ENCODE data around the gene MRPS6.

Gene MRPS6

DNA sequence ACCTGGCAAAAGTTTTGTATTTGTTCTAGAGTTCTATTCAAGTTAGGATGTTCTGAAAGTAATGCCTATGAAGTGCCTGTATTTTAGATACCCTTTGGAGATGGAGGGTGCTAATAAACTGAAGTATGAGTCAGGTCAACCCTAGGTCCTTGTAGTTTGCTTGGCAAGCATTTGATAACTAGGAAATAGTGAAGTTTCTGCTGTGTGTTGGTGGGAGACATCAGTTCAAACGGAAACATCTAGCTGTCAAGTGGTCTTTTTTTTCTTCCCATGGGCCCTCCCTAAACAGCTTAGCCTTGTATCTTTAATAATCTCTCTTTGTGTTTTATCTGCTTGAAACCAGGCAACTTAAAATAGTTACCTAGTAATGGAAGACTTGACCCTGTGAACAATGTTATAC is 4.5 kb downstream of the MRPS6 start:
- peaks cover 25 to 31% of the 10 kb centered on the region in 2 experiments for H3K4me1 ChIP-seq (ENCODE audit: control insufficient read depth in 1 of 2, insufficient read depth in 1 of 2, low read depth in 1 of 2, low read length in 1 of 2)
- peaks cover under 1% of the 10 kb centered on the region for H3K27me3 ChIP-seq
- peaks cover 3% of the 10 kb centered on the region for H3K36me3 ChIP-seq
- no peak overlapping the region for H3K27ac ChIP-seq
- TF ChIP-seq, protein P1, sequence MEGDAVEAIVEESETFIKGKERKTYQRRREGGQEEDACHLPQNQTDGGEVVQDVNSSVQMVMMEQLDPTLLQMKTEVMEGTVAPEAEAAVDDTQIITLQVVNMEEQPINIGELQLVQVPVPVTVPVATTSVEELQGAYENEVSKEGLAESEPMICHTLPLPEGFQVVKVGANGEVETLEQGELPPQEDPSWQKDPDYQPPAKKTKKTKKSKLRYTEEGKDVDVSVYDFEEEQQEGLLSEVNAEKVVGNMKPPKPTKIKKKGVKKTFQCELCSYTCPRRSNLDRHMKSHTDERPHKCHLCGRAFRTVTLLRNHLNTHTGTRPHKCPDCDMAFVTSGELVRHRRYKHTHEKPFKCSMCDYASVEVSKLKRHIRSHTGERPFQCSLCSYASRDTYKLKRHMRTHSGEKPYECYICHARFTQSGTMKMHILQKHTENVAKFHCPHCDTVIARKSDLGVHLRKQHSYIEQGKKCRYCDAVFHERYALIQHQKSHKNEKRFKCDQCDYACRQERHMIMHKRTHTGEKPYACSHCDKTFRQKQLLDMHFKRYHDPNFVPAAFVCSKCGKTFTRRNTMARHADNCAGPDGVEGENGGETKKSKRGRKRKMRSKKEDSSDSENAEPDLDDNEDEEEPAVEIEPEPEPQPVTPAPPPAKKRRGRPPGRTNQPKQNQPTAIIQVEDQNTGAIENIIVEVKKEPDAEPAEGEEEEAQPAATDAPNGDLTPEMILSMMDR (IDR thresholded peaks at IDR 0.05), result no peak
- no peak overlapping the region for H3K4me3 ChIP-seq (ENCODE audit: low read depth in 1 of 2, low read length in 1 of 2)
- no peaks in the 10 kb centered on the region for H3K9me3 ChIP-seq

- TF ChIP-seq, protein P1 (IDR thresholded peaks at IDR 0.05), result no peak
- peaks cover 3% of the 10 kb centered on the region for H3K36me3 ChIP-seq
- H3K4me1 ChIP-seq (ENCODE audit: control insufficient read depth in 1 of 2, insufficient read depth in 1 of 2, low read depth in 1 of 2, low read length in 1 of 2), result peaks cover 24 to 29% of the 10 kb centered on the region in 2 experiments
- H3K27me3 ChIP-seq, result no peaks in the 10 kb centered on the region
- no peak overlapping the region for H3K27ac ChIP-seq
- no peaks in the 10 kb centered on the region for H3K9me3 ChIP-seq
- H3K4me3 ChIP-seq (ENCODE audit: low read depth in 1 of 2, low read length in 1 of 2), result no peak overlapping the region
Observed at GRCh38 chr21:34078915-34079314, 5.5 kb downstream of the MRPS6 start.

- Histone ChIP-seq H3K4me1 (ENCODE audit: control insufficient read depth in 1 of 2, insufficient read depth in 1 of 2, low read depth in 1 of 2, low read length in 1 of 2) (peaks cover 7 to 13% of the 10 kb centered on the region in 2 experiments), H3K27ac (no peak overlapping the region), H3K36me3 (peaks cover 3% of the 10 kb centered on the region), H3K27me3 (no peaks in the 10 kb centered on the region), H3K4me3 (ENCODE audit: low read depth in 1 of 2, low read length in 1 of 2) (no peak overlapping the region), H3K9me3 (no peaks in the 10 kb centered on the region)
- TF ChIP-seq, protein P1 (IDR thresholded peaks at IDR 0.05), result no peak
Observed at GRCh38 chr21:34080710-34081109, 7.3 kb downstream of the MRPS6 start.

GRCh38 chr21:34082769-34083168 is 9.4 kb downstream of the MRPS6 start:
- Histone ChIP-seq H3K4me1 (ENCODE audit: control insufficient read depth in 1 of 2, insufficient read depth in 1 of 2, low read depth in 1 of 2, low read length in 1 of 2) (no peaks in the 10 kb centered on the region), H3K4me3 (ENCODE audit: low read depth in 1 of 2, low read length in 1 of 2) (no peak overlapping the region), H3K27ac (no peak overlapping the region), H3K36me3 (peaks cover 3% of the 10 kb centered on the region), H3K9me3 (no peaks in the 10 kb centered on the region), H3K27me3 (no peaks in the 10 kb centered on the region)
- TF ChIP-seq, protein P1 (IDR thresholded peaks at IDR 0.05), result no peak

DNA sequence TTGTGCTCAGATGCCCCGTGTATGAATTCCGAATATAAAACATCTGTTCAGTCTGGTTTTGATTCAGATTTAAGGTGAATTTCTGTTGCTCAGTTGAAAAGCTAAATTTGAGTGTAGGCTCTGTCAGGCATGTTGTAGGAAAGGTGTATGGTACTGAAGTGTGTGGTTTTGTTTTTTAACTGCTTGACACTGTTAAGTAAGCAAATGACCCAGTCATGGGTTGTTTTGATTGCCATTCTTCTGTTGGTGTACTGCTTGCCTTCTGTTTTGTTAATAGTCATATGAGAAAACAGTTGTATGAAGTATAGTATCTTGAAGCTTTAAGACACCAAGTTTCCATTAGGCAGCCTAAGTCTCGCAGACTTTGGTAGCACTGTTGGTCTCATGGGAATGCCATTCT is 10.0 kb downstream of the MRPS6 start:
- Histone ChIP-seq H3K27ac (no peak overlapping the region), H3K27me3 (no peaks in the 10 kb centered on the region), H3K9me3 (no peaks in the 10 kb centered on the region), H3K4me3 (ENCODE audit: low read depth in 1 of 2, low read length in 1 of 2) (no peak overlapping the region), H3K4me1 (ENCODE audit: control insufficient read depth in 1 of 2, insufficient read depth in 1 of 2, low read depth in 1 of 2, low read length in 1 of 2) (no peaks in the 10 kb centered on the region), H3K36me3 (peaks cover 3% of the 10 kb centered on the region)
- TF ChIP-seq, protein P1 (IDR thresholded peaks at IDR 0.05), result no peak

- Histone ChIP-seq H3K27me3 (no peaks in the 10 kb centered on the region), H3K27ac (no peak overlapping the region), H3K36me3 (peaks cover 3% of the 10 kb centered on the region), H3K4me1 (ENCODE audit: control insufficient read depth in 1 of 2, insufficient read depth in 1 of 2, low read depth in 1 of 2, low read length in 1 of 2) (no peaks in the 10 kb centered on the region), H3K4me3 (ENCODE audit: low read depth in 1 of 2, low read length in 1 of 2) (no peak overlapping the region), H3K9me3 (no peaks in the 10 kb centered on the region)
- TF ChIP-seq, protein P1 (IDR thresholded peaks at IDR 0.05), result no peak
Observed at GRCh38 chr21:34085129-34085528, 11.8 kb downstream of the MRPS6 start.

Data from neutrophil (primary cell).